ENCODE data around the gene EXD1. TPM values are rescaled to one million over a fixed set of nuclear protein-coding genes. Genes with fewer than 3 reads are reported as not detected.

Gene EXD1
- total and polyA plus RNA-seq, 2 experiments from 2014 or later, result 0.07 TPM; not detected in 1

DNA sequence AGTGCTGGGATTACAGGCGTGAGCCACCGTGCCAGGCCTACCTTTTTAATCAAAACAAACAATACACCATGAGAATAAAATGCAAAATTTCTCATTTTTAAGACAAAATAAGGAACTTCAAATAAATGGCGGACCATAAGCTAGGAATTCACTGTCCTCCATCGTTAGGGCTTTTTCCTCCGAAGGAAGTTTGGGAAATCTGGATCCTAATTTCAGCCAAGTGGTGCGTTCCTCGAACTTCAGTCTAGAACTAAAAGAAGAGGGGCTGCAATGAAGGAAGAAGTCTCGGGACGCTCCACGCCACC, 260 bp downstream of the EXD1 start:
- H4K20me1 ChIP-seq (replicated peaks; ENCODE audit: insufficient read depth), result peaks cover 14% of the 10 kb centered on the region; the same call in 1 of the 2 replicates
- H3K36me3 Mint-ChIP-seq (ENCODE audit: low read depth), result no peaks in the 10 kb centered on the region
- no peaks in the 10 kb centered on the region for H3K9me2 ChIP-seq (ENCODE audit: insufficient read depth)
- peak overlapping the region; percentile 87 for H3K4me3 Mint-ChIP-seq
- H3K9me3 Mint-ChIP-seq, result peaks cover 3% of the 10 kb centered on the region; the same call in 1 of the 3 replicates
- no peaks in the 10 kb centered on the region for H3K36me3 ChIP-seq (ENCODE audit: insufficient read depth)
- TF ChIP-seq, protein P1, sequence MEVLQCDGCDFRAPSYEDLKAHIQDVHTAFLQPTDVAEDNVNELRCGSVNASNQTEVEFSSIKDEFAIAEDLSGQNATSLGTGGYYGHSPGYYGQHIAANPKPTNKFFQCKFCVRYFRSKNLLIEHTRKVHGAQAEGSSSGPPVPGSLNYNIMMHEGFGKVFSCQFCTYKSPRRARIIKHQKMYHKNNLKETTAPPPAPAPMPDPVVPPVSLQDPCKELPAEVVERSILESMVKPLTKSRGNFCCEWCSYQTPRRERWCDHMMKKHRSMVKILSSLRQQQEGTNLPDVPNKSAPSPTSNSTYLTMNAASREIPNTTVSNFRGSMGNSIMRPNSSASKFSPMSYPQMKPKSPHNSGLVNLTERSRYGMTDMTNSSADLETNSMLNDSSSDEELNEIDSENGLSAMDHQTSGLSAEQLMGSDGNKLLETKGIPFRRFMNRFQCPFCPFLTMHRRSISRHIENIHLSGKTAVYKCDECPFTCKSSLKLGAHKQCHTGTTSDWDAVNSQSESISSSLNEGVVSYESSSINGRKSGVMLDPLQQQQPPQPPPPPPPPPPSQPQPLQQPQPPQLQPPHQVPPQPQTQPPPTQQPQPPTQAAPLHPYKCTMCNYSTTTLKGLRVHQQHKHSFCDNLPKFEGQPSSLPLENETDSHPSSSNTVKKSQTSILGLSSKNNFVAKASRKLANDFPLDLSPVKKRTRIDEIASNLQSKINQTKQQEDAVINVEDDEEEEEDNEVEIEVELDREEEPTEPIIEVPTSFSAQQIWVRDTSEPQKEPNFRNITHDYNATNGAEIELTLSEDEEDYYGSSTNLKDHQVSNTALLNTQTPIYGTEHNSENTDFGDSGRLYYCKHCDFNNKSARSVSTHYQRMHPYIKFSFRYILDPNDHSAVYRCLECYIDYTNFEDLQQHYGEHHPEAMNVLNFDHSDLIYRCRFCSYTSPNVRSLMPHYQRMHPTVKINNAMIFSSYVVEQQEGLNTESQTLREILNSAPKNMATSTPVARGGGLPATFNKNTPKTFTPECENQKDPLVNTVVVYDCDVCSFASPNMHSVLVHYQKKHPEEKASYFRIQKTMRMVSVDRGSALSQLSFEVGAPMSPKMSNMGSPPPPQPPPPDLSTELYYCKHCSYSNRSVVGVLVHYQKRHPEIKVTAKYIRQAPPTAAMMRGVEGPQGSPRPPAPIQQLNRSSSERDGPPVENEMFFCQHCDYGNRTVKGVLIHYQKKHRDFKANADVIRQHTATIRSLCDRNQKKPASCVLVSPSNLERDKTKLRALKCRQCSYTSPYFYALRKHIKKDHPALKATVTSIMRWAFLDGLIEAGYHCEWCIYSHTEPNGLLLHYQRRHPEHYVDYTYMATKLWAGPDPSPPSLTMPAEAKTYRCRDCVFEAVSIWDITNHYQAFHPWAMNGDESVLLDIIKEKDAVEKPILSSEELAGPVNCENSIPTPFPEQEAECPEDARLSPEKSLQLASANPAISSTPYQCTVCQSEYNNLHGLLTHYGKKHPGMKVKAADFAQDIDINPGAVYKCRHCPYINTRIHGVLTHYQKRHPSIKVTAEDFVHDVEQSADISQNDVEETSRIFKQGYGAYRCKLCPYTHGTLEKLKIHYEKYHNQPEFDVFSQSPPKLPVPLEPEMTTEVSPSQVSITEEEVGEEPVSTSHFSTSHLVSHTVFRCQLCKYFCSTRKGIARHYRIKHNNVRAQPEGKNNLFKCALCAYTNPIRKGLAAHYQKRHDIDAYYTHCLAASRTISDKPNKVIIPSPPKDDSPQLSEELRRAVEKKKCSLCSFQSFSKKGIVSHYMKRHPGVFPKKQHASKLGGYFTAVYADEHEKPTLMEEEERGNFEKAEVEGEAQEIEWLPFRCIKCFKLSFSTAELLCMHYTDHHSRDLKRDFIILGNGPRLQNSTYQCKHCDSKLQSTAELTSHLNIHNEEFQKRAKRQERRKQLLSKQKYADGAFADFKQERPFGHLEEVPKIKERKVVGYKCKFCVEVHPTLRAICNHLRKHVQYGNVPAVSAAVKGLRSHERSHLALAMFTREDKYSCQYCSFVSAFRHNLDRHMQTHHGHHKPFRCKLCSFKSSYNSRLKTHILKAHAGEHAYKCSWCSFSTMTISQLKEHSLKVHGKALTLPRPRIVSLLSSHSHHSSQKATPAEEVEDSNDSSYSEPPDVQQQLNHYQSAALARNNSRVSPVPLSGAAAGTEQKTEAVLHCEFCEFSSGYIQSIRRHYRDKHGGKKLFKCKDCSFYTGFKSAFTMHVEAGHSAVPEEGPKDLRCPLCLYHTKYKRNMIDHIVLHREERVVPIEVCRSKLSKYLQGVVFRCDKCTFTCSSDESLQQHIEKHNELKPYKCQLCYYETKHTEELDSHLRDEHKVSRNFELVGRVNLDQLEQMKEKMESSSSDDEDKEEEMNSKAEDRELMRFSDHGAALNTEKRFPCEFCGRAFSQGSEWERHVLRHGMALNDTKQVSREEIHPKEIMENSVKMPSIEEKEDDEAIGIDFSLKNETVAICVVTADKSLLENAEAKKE (CRISPR knock-in tag; IDR thresholded peaks at IDR 0.05), result no peak
- TF ChIP-seq, protein P2, sequence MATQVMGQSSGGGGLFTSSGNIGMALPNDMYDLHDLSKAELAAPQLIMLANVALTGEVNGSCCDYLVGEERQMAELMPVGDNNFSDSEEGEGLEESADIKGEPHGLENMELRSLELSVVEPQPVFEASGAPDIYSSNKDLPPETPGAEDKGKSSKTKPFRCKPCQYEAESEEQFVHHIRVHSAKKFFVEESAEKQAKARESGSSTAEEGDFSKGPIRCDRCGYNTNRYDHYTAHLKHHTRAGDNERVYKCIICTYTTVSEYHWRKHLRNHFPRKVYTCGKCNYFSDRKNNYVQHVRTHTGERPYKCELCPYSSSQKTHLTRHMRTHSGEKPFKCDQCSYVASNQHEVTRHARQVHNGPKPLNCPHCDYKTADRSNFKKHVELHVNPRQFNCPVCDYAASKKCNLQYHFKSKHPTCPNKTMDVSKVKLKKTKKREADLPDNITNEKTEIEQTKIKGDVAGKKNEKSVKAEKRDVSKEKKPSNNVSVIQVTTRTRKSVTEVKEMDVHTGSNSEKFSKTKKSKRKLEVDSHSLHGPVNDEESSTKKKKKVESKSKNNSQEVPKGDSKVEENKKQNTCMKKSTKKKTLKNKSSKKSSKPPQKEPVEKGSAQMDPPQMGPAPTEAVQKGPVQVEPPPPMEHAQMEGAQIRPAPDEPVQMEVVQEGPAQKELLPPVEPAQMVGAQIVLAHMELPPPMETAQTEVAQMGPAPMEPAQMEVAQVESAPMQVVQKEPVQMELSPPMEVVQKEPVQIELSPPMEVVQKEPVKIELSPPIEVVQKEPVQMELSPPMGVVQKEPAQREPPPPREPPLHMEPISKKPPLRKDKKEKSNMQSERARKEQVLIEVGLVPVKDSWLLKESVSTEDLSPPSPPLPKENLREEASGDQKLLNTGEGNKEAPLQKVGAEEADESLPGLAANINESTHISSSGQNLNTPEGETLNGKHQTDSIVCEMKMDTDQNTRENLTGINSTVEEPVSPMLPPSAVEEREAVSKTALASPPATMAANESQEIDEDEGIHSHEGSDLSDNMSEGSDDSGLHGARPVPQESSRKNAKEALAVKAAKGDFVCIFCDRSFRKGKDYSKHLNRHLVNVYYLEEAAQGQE (IDR thresholded peaks at IDR 0.05; ENCODE audit: unreplicated experiment), result no peak
- no peak for TF ChIP-seq JUNB (IDR thresholded peaks at IDR 0.05; ENCODE audit: unreplicated experiment)
- TF ChIP-seq NANOG (IDR thresholded peaks at IDR 0.05; ENCODE audit: borderline replicate concordance), result no peak
- no peak for TF ChIP-seq ZNF331 (CRISPR knock-in tag; IDR thresholded peaks at IDR 0.05; ENCODE audit: low read depth)
- TF ChIP-seq, protein P3, sequence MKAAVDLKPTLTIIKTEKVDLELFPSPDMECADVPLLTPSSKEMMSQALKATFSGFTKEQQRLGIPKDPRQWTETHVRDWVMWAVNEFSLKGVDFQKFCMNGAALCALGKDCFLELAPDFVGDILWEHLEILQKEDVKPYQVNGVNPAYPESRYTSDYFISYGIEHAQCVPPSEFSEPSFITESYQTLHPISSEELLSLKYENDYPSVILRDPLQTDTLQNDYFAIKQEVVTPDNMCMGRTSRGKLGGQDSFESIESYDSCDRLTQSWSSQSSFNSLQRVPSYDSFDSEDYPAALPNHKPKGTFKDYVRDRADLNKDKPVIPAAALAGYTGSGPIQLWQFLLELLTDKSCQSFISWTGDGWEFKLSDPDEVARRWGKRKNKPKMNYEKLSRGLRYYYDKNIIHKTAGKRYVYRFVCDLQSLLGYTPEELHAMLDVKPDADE (IDR thresholded peaks at IDR 0.05), result no peak
- H3K4me2 ChIP-seq, result peak overlapping the region; percentile 59; the same call in 1 of the 2 replicates
- DNase-seq (ENCODE audit: low spot score) (no peak), ATAC-seq (no peak)
- H3K79me2 ChIP-seq (replicated peaks; ENCODE audit: insufficient read depth), result peaks cover 39% of the 10 kb centered on the region
- H2AFZ ChIP-seq, result peak overlapping the region; percentile 82; the same call in 1 of the 2 replicates
- peaks cover 20% of the 10 kb centered on the region for H3K4me1 ChIP-seq (ENCODE audit: insufficient read depth)
- no peak overlapping the region for H3K27ac ChIP-seq (ENCODE audit: low read depth)
- 0 out of 2 replicates have a peak, but pooled peaks cover 10% of the 10 kb centered on the region for H3K27me3 ChIP-seq (ENCODE audit: insufficient read depth)
- H3F3A ChIP-seq (replicated peaks; ENCODE audit: low read depth), result 0 out of 2 replicates have a peak, but pooled peaks cover 3% of the 10 kb centered on the region
- H3K4me1 Mint-ChIP-seq, result peaks cover 11% of the 10 kb centered on the region
- H3K4me3 ChIP-seq, result peak overlapping the region; percentile 36
- peaks cover 13% of the 10 kb centered on the region for H3K27me3 Mint-ChIP-seq (ENCODE audit: insufficient read depth, low read depth, poor library complexity)
- peak overlapping the region; percentile 92 for H3K27ac Mint-ChIP-seq

All from GM23338 (cell line).